Measurements from ENCODE around the gene USP12.

GRCh38 chr13:27020415-27020814 is 151.2 kb downstream of the USP12 start:
- TF ChIP-seq CTCF (IDR thresholded peaks at IDR 0.05; ENCODE audit: low read length) (no peak), EZH2 (IDR thresholded peaks at IDR 0.05; ENCODE audit: borderline replicate concordance, low read length) (no peak)
